IMR-90 (cell line): ENCODE data around the gene CLNK. TPM values are rescaled to one million over a fixed set of nuclear protein-coding genes. Genes with fewer than 3 reads are reported as not detected.

ENCODE experiments used
- ATAC-seq: fragments of 200-7000 bp; cut with Tn5 transposase; 2 replicates; pipeline ENCODE4 v1.9.1; 2020; ENCODE audit warnings: low read depth, mild to moderate bottlenecking, moderate library complexity
- BruUV-seq: library from RNA; stranded (reverse); fragments of 400-500 nt; replicated peaks from 2 replicates; lab custom pipeline; 2021; lab: Mats Ljungman, UMichigan
- CTCF ChIA-PET: fragments of 300-600 bp; formaldehyde crosslinking; extraction: SDS; loops from one replicate; lab custom pipeline; 2021; ENCODE audit warnings: antibody characterized with exemption; lab: Yijun Ruan, JAX
- POLR2A ChIA-PET: fragments of 300-600 bp; sonication (Branson Sonifier 250); formaldehyde crosslinking; loops from one replicate; lab custom pipeline; 2022; ENCODE audit warnings: antibody characterized with exemption; ENCODE audit not compliant: unreplicated experiment; lab: Charles Lee
- DNase-seq: peaks from one replicate; pipeline ENCODE4 v3.0.0; 2013
- H2AFZ ChIP-seq: replicated peaks from 2 replicates; pipeline ENCODE3; 2013; ENCODE audit warnings: low read length, mild to moderate bottlenecking; ENCODE audit not compliant: poor library complexity
- H2AK5ac ChIP-seq: 2 replicates; pipeline ENCODE4 v1.6.1; 2013; ENCODE audit warnings: low read depth, low read length, inconsistent platforms
- H2AK9ac ChIP-seq: replicated peaks from 2 replicates; pipeline ENCODE3; 2013; ENCODE audit warnings: mild to moderate bottlenecking, low read depth, low read length, moderate library complexity; ENCODE audit not compliant: poor library complexity
- H2BK120ac ChIP-seq: 2 replicates; pipeline ENCODE4 v1.6.1; 2013; ENCODE audit warnings: low read depth, low read length, inconsistent platforms
- H2BK15ac ChIP-seq: 3 replicates; pipeline ENCODE4 v1.6.1; 2013; ENCODE audit warnings: low read depth, low read length, inconsistent platforms
- H2BK20ac ChIP-seq: 2 replicates; pipeline ENCODE4 v1.6.1; 2013; ENCODE audit warnings: low read depth, mild to moderate bottlenecking, inconsistent platforms, low read length, moderate library complexity
- H2BK5ac ChIP-seq: 2 replicates; pipeline ENCODE4 v1.6.1; 2013; ENCODE audit warnings: mild to moderate bottlenecking, low read depth, low read length, inconsistent platforms; ENCODE audit not compliant: poor library complexity, severe bottlenecking
- H3K14ac ChIP-seq: replicated peaks from 2 replicates; pipeline ENCODE4 v1.6.1; 2013; ENCODE audit warnings: low read depth, low read length, inconsistent platforms
- H3K18ac ChIP-seq: 2 replicates; pipeline ENCODE4 v1.6.1; 2013; ENCODE audit warnings: low read depth, low read length, control low read depth
- H3K23ac ChIP-seq: 2 replicates; pipeline ENCODE4 v1.6.1; 2013; ENCODE audit warnings: low read depth, low read length, inconsistent platforms
- H3K27ac ChIP-seq: 2 replicates; pipeline ENCODE4 v1.5.1; 2013; ENCODE audit warnings: mild to moderate bottlenecking, control low read depth, low read length; ENCODE audit not compliant: insufficient read depth
- H3K27me3 ChIP-seq: 2 replicates; pipeline ENCODE4 v1.6.1; 2013; ENCODE audit warnings: low read length; ENCODE audit not compliant: control insufficient read depth, insufficient read depth
- H3K36me3 ChIP-seq: 2 replicates; pipeline ENCODE4 v1.6.1; 2013; ENCODE audit warnings: low read length, mixed read lengths; ENCODE audit not compliant: control insufficient read depth, insufficient read depth
- H3K4ac ChIP-seq: 2 replicates; pipeline ENCODE4 v1.6.1; 2013; ENCODE audit warnings: low read depth, low read length, inconsistent platforms
- H3K4me1 ChIP-seq: 2 replicates; pipeline ENCODE4 v1.6.1; 2013; ENCODE audit warnings: low read length, mixed read lengths; ENCODE audit not compliant: control insufficient read depth, insufficient read depth
- H3K4me2 ChIP-seq: 2 replicates; pipeline ENCODE4 v1.6.1; 2013; ENCODE audit warnings: low read depth, mild to moderate bottlenecking, control low read depth, low read length, moderate library complexity
- H3K4me3 ChIP-seq: 2 replicates; pipeline ENCODE4 v1.5.1; 2013; ENCODE audit warnings: low read depth, mild to moderate bottlenecking, control low read depth, low read length, moderate library complexity; ENCODE audit not compliant: insufficient read depth
- H3K56ac ChIP-seq: 2 replicates; pipeline ENCODE4 v1.6.1; 2013; ENCODE audit warnings: low read length, inconsistent platforms; ENCODE audit not compliant: insufficient read depth; ENCODE audit errors: extremely low read depth
- H3K79me1 ChIP-seq, 2 experiments: 2 replicates each; pipeline ENCODE4 v1.6.1; 2013; ENCODE audit warnings: low read length in 2 of 2, inconsistent platforms in 1 of 2, low read depth in 1 of 2
- H3K9ac ChIP-seq: 2 replicates; pipeline ENCODE4 v1.6.1; 2013; ENCODE audit warnings: low read depth, low read length, control low read depth
- H3K9me1 ChIP-seq: 2 replicates; pipeline ENCODE4 v1.6.1; 2013; ENCODE audit warnings: low read length, inconsistent platforms; ENCODE audit not compliant: insufficient read depth
- H3K9me3 ChIP-seq: 2 replicates; pipeline ENCODE4 v1.6.1; 2013; ENCODE audit warnings: low read length; ENCODE audit not compliant: control insufficient read depth, insufficient read depth
- H4K20me1 ChIP-seq: 2 replicates; pipeline ENCODE4 v1.6.1; 2013; ENCODE audit warnings: low read length, inconsistent platforms; ENCODE audit not compliant: insufficient read depth
- H4K5ac ChIP-seq: 2 replicates; pipeline ENCODE4 v1.6.1; 2013; ENCODE audit warnings: mild to moderate bottlenecking, low read depth, low read length, control low read depth
- H4K8ac ChIP-seq, 2 experiments: 2 replicates each; pipeline ENCODE4 v1.6.1; 2013; ENCODE audit warnings: low read depth in 2 of 2, low read length in 2 of 2, control low read depth in 1 of 2, inconsistent platforms in 1 of 2
- H4K91ac ChIP-seq: 2 replicates; pipeline ENCODE4 v1.6.1; 2013; ENCODE audit warnings: low read depth, low read length, inconsistent platforms; ENCODE audit not compliant: insufficient read depth
- BHLHE40 ChIP-seq: fragments of 150-350 bp; IDR thresholded peaks from 2 replicates; pipeline ENCODE4 v1.6.1; 2016; ENCODE audit warnings: mild to moderate bottlenecking, low read depth, low read length
- CEBPB ChIP-seq: IDR thresholded peaks from 2 replicates; pipeline ENCODE4 v1.6.1; 2012; ENCODE audit warnings: low read depth, low read length, improper control_type of control experiment
- CHD1 ChIP-seq: IDR thresholded peaks from 2 replicates; pipeline ENCODE4 v1.6.1; 2012; ENCODE audit warnings: low read depth, low read length, improper control_type of control experiment
- CTCF ChIP-seq: conservative IDR thresholded peaks from 2 replicates; pipeline ENCODE4 v1.5.1; 2012; ENCODE audit warnings: mild to moderate bottlenecking, low read depth, low read length, improper control_type of control experiment
- FOS ChIP-seq: fragments of 150-350 bp; IDR thresholded peaks from 2 replicates; pipeline ENCODE4 v1.6.1; 2016; ENCODE audit warnings: low read depth, low read length
- MAFK ChIP-seq: IDR thresholded peaks from 2 replicates; pipeline ENCODE4 v1.6.1; 2012; ENCODE audit warnings: low read depth, low read length, improper control_type of control experiment
- MAZ ChIP-seq: IDR thresholded peaks from 2 replicates; pipeline ENCODE4 v1.6.1; 2012; ENCODE audit warnings: low read depth, mild to moderate bottlenecking, low read length, improper control_type of control experiment, moderate library complexity, borderline replicate concordance
- MXI1 ChIP-seq: IDR thresholded peaks from 2 replicates; pipeline ENCODE4 v1.6.1; 2012; ENCODE audit warnings: low read depth, mild to moderate bottlenecking, low read length, moderate library complexity, borderline replicate concordance
- NFE2L2 ChIP-seq: fragments of 150-350 bp; IDR thresholded peaks from 2 replicates; pipeline ENCODE4 v1.6.1; 2016; ENCODE audit warnings: low read depth, mild to moderate bottlenecking, low read length
- POLR2A ChIP-seq: IDR thresholded peaks from 2 replicates; pipeline ENCODE4 v1.6.1; 2012; ENCODE audit warnings: mild to moderate bottlenecking, low read depth, low read length
- RAD21 ChIP-seq: IDR thresholded peaks from 2 replicates; pipeline ENCODE4 v1.6.1; 2012; ENCODE audit warnings: low read length, improper control_type of control experiment
- RFX5 ChIP-seq: IDR thresholded peaks from 2 replicates; pipeline ENCODE4 v1.8.0; 2012; ENCODE audit warnings: low read depth, mild to moderate bottlenecking, low read length, moderate library complexity
- SMC3 ChIP-seq: fragments of 150-350 bp; IDR thresholded peaks from 2 replicates; pipeline ENCODE4 v1.6.1; 2016; ENCODE audit warnings: low read depth, mild to moderate bottlenecking, antibody characterized with exemption, low read length, moderate library complexity
- USF2 ChIP-seq: fragments of 150-350 bp; IDR thresholded peaks from 2 replicates; pipeline ENCODE4 v1.6.1; 2017; ENCODE audit warnings: mild to moderate bottlenecking, antibody characterized with exemption, low read length, low read depth
- WGBS, 2 experiments: methylation state at CpG; one replicate each; pipeline versions ENCODE4 v1.1.5 to v1.1.7; 2013; ENCODE audit warnings: missing lambda C conversion rate in 2 of 2; ENCODE audit not compliant: insufficient read length in 1 of 2; ENCODE audit errors: extremely low coverage in 2 of 2; 5-methylcytosine and 5-hydroxymethylcytosine counted together
- dilution Hi-C: fragments of 300-500 bp; cut with HindIII; formaldehyde crosslinking; loops from one replicate; pipeline ENCODE4 v1.14.3; 2018; ENCODE audit warnings: low sequenced_read_pairs; ENCODE audit not compliant: unreplicated experiment
- in situ Hi-C: fragments of 300-500 bp; cut with MboI; formaldehyde crosslinking; loops from 3 replicates; pipeline ENCODE4 v1.14.3; 2019; ENCODE audit warnings: low sequenced_read_pairs, inconsistent platforms, mixed read lengths
- intact Hi-C: fragments of 100-400 bp; cut with micrococcal nuclease; formaldehyde crosslinking; loops from 2 replicates; pipeline ENCODE4 v1.10.0; 2022
- polyA plus RNA-seq, 3 experiments: library from polyadenylated mRNA; depleted of rRNA; stranded (reverse); fragments of >200 nt; gene quantifications; 2 replicates each; pipeline ENCODE4 v1.2.3, GENCODE V29; 2012; ENCODE audit warnings: low replicate concordance in 1 of 3
- total RNA-seq: library from RNA; depleted of rRNA; stranded (reverse); fragments of >200 nt; gene quantifications from 2 replicates; pipeline ENCODE4 v1.2.3, GENCODE V29; 2012

CLNK gene
- total and polyA plus RNA-seq, 2 of the 4 experiments (the other 2 are of a cell fraction), result not detected

- WGBS, 2 experiments, result no CpG with 5 or more reads among the region's 5 CpGs
- H3K27ac ChIP-seq, result no peak overlapping the region
- H3K4me2 ChIP-seq, result no peak overlapping the region
- H2AFZ ChIP-seq, result peak overlapping the region; percentile 39
- no peak overlapping the region for H4K91ac ChIP-seq
- CTCF ChIA-PET, result no interaction called here
- no peak overlapping the region for H2AK5ac ChIP-seq
- H3K14ac ChIP-seq, result no peak overlapping the region
- peaks cover 21% of the 10 kb centered on the region for H3K27me3 ChIP-seq
- peak; percentile 87 for DNase-seq
- intact Hi-C loops (no loop called here), dilution Hi-C loops (no loop called here), in situ Hi-C loops (no loop called here)
- no peak overlapping the region for H2BK120ac ChIP-seq
- no peak overlapping the region for H2BK15ac ChIP-seq
- H4K5ac ChIP-seq, result no peak overlapping the region
- 0 out of 2 replicates have a peak, but pooled peaks cover 2% of the 10 kb centered on the region for H3K9me3 ChIP-seq
- TF ChIP-seq CEBPB, result no peak
- TF ChIP-seq FOS, result peak; percentile 20; the same call in 1 of the 2 replicates
- no peak for TF ChIP-seq CTCF
- peak; percentile 34; the same call in 1 of the 2 replicates for TF ChIP-seq BHLHE40
- TF ChIP-seq RAD21, result no peak
- TF ChIP-seq MXI1, result no peak
- TF ChIP-seq USF2, result no peak
- TF ChIP-seq RFX5, result no peak
- no peak for TF ChIP-seq CHD1
- no peak for TF ChIP-seq SMC3
- no peak for TF ChIP-seq NFE2L2
- TF ChIP-seq MAZ, result no peak
- TF ChIP-seq POLR2A, result no peak
- TF ChIP-seq MAFK, result no peak
- H3K36me3 ChIP-seq, result no peaks in the 10 kb centered on the region
- ATAC-seq, result peak; percentile 86
- peaks cover 2% of the 10 kb centered on the region; the same call in 1 of the 2 replicates for H3K4me1 ChIP-seq
- no peak overlapping the region for H3K18ac ChIP-seq
- no peak overlapping the region for H2BK5ac ChIP-seq
- no peak overlapping the region for H3K4me3 ChIP-seq
- no peak overlapping the region for H3K56ac ChIP-seq
- no TSS peak for BruUV-seq
- POLR2A ChIA-PET, result no interaction called here
- no peak overlapping the region for H3K9ac ChIP-seq
- no peak overlapping the region for H3K23ac ChIP-seq
- H4K20me1 ChIP-seq, result no peaks in the 10 kb centered on the region
- H3K9me1 ChIP-seq, result no peaks in the 10 kb centered on the region
- H4K8ac ChIP-seq, result no peak overlapping the region
- H3K79me1 ChIP-seq, result no peaks in the 10 kb centered on the region
- no peak overlapping the region for H3K4ac ChIP-seq
- H2AK9ac ChIP-seq, result no peak overlapping the region
- H2BK20ac ChIP-seq, result no peak overlapping the region
Observed at GRCh38 chr4:10664408-10664807, 20.2 kb downstream of the CLNK start.
